Naive B cell (primary cell): ENCODE results near the gene ANKRD13D. TPM values are rescaled to one million over a fixed set of nuclear protein-coding genes. Genes with fewer than 3 reads are reported as not detected.

Experiments
- ATAC-seq, 2 donors: fragments of 150-1000 bp; cut with Tn5 transposase; 2 replicates each; pipeline ENCODE4 v1.10.0; 2021; ENCODE audit warnings: low read depth in 2 of 2, mild to moderate bottlenecking in 2 of 2, moderate library complexity in 2 of 2
- DNase-seq: peaks from one replicate; pipeline ENCODE4 v3.0.0; 2022
- H3K27ac Mint-ChIP-seq, 6 donors: one replicate each; pipeline ENCODE4 v1.8.0; 2020 to 2022; ENCODE audit warnings: mild to moderate bottlenecking in 6 of 6, mixed read lengths in 6 of 6, moderate library complexity in 5 of 6, inconsistent platforms in 2 of 6
- H3K27me3 Mint-ChIP-seq, 3 donors: one replicate each; pipeline ENCODE4 v1.8.0; 2021 to 2022; ENCODE audit warnings: mixed read lengths in 3 of 3, mild to moderate bottlenecking in 1 of 3
- H3K36me3 Mint-ChIP-seq, 2 donors: one replicate each; pipeline ENCODE4 v1.8.0; 2020 to 2022; ENCODE audit warnings: mixed read lengths in 2 of 2, inconsistent platforms in 1 of 2, mild to moderate bottlenecking in 1 of 2
- H3K4me1 Mint-ChIP-seq, 3 donors: one replicate each; pipeline ENCODE4 v1.8.0; 2020 to 2022; ENCODE audit warnings: mixed read lengths in 3 of 3, inconsistent platforms in 1 of 3, mild to moderate bottlenecking in 1 of 3, moderate library complexity in 1 of 3
- H3K4me3 Mint-ChIP-seq, 8 donors: one replicate each; pipeline ENCODE4 v1.8.0; 2020 to 2022; ENCODE audit warnings: mild to moderate bottlenecking in 8 of 8, mixed read lengths in 8 of 8, moderate library complexity in 8 of 8, inconsistent platforms in 2 of 8
- H3K9me3 Mint-ChIP-seq, 7 donors: one replicate each; pipeline ENCODE4 v1.8.0; 2020 to 2022; ENCODE audit warnings: mixed read lengths in 7 of 7, mild to moderate bottlenecking in 5 of 7, inconsistent platforms in 2 of 7, moderate library complexity in 1 of 7
- polyA plus RNA-seq, 6 donors: library from polyadenylated mRNA; unstranded; fragments of 300-500 nt; fragmentation: Illumina TruSeq; gene quantifications; one replicate each; pipeline ENCODE4 v1.2.3, GENCODE V29; 2021; ENCODE audit warnings: low read depth in 6 of 6

ANKRD13D gene
- polyA plus RNA-seq, 6 donors from 2014 or later, result 3.5 to 18.4 (median 8.4) TPM

DNA sequence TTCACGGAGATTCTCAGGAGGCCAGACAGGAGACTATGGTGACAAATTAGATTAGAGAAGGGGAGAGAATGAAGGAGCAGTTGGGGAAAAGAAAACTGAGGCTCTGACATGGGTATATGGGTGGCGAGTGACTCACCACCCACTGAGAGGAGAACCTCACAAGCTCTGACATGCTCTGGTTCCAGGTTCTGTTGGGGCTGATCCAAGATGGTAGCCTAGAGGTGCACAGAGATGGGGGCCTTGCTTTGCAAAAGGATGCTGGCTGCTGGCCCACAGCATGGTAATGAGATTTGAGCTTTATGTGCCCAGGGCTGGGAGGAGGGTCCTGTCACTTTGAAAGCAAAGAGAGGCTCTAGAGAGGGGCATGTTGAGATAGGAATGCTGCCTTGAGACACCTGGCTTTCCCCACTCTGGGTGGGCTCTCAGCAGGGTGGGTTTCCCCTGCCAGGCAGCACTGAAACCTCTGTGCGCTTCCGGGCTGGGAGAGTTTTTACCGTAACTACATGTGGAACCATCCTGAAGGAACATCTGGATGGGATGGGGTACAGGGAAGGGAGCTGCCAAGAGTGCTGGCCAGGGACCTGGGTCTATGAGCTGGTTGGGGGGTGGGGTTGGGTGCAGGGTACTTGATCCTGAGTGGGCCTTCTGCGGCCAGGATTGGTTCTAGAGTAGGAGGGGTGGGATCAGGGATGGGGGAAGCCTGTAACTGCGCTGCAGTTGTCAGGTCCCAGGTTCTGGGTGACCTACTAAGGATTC is 24.0 kb upstream of the ANKRD13D start:
- peak overlapping the region; percentile 55 to 99 (median 84) for H3K4me3 Mint-ChIP-seq
- H3K9me3 Mint-ChIP-seq, result no peaks in the 10 kb centered on the region
- H3K36me3 Mint-ChIP-seq, result peaks cover 5 to 13% of the 10 kb centered on the region in 2 donors
- peak overlapping the region in 5 of 6 donors; percentile 43 to 96 (median 77) for H3K27ac Mint-ChIP-seq
- no peak for DNase-seq
- peaks cover 0 to 7% (median 4%) of the 10 kb centered on the region in 3 donors for H3K27me3 Mint-ChIP-seq
- no peak for ATAC-seq
- peaks cover 42 to 73% (median 63%) of the 10 kb centered on the region in 3 donors for H3K4me1 Mint-ChIP-seq

DNA sequence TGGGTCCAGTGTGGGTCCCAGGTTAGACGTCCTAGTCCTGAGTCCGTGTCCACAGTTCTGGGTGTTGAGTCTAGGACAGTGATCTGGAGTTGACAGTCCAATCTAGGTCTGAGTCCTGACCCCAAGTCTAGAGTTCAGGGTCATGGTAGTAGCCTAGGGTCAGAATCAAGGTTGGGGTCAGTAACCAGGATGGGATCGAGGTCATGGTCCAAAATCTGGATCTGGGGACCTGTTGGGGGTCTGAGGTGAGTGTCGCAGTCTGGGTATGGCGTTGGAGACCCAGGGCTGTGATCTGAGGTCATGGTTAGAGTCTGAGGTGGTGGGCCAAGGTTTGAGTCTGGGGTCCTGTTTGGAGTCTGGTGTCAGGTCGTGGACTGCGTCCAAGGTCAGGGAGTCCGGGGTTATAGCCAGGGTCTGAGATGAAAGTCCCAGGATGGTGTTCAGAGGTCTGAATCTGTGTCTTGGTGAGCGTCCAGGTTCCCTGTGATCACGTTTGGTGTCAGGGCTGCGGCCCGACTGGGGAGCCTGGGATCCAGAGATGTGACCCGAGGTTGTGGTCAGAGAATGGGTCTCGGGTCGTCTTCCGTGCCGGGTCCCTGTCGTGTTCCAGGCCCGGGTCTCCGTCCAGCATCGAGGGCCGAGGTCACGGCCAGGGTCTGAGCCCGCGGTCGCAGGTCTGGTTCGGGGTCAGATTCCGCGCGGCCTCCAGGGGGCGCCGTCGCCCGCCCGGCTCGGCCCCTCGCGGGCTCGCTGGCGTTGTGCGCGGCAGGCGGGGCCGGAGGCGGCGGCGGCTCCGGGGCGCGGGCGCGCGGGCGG is 23.3 kb upstream of the ANKRD13D start:
- Mint-ChIP-seq H3K27ac (peak overlapping the region in 5 of 6 donors; percentile 78 to 96 (median 94)), H3K4me3 (peak overlapping the region; percentile 71 to 99 (median 89)), H3K36me3 (peaks cover 5 to 13% of the 10 kb centered on the region in 2 donors)

DNA sequence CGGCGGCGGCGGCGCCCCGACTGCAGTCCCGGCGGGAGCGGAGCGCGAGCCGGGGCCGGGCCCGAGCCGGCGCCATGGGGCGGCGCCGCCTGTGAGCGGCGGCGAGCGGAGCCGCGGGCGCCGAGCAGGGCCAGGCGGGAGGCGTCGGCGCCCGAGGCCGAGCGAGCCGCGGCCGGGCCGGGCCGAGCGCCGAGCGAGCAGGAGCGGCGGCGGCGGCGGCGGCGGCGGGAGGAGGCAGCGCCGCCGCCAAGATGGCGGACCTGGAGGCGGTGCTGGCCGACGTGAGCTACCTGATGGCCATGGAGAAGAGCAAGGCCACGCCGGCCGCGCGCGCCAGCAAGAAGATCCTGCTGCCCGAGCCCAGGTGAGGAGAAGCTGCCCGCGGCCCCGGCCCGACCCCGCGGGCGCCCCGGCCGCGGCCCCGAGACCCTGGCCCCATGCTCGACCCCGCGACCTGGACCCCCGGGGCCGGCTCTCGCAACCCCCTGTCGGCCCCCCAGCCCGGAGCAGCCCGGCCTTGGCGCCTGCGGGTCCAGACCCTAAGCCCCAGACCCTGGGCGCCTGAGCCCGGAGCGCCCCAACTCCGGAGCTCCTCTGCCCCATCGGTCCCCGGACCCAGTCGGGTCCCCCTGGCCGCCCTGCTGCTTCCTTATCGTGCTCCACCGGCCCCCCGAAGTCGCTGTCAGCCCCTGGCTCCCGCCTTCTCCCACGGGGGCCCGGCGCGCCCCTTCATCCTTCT is 22.5 kb upstream of the ANKRD13D start, which contains the start of gene GRK2:
Gene GRK2 (plus strand): TSS at position 25 of the 739 bp plus-strand sequence. CDS start 227 bp downstream, at position 252.
- Mint-ChIP-seq H3K27me3 (peaks cover 0 to 7% (median 4%) of the 10 kb centered on the region in 3 donors), H3K4me1 (peaks cover 58 to 81% (median 72%) of the 10 kb centered on the region in 3 donors), H3K36me3 (peaks cover 5 to 13% of the 10 kb centered on the region in 2 donors), H3K27ac (peak within 1 kb of the TSS; percentile 88 to 99 (median 96)), H3K9me3 (no peaks in the 10 kb centered on the region), H3K4me3 (peak within 1 kb of the TSS; percentile 95 to 100 (median 97))
- DNase-seq (no peak), ATAC-seq (peak; percentile 44 to 45)

More for the DNA sequence above, 23.3 kb upstream of the ANKRD13D start:
- no peaks in the 10 kb centered on the region for H3K9me3 Mint-ChIP-seq
- DNase-seq (peak; percentile 83), ATAC-seq (peak; percentile 59 to 68)
- peaks cover 50 to 78% (median 70%) of the 10 kb centered on the region in 3 donors for H3K4me1 Mint-ChIP-seq
- peaks cover 0 to 7% (median 4%) of the 10 kb centered on the region in 3 donors for H3K27me3 Mint-ChIP-seq

DNA sequence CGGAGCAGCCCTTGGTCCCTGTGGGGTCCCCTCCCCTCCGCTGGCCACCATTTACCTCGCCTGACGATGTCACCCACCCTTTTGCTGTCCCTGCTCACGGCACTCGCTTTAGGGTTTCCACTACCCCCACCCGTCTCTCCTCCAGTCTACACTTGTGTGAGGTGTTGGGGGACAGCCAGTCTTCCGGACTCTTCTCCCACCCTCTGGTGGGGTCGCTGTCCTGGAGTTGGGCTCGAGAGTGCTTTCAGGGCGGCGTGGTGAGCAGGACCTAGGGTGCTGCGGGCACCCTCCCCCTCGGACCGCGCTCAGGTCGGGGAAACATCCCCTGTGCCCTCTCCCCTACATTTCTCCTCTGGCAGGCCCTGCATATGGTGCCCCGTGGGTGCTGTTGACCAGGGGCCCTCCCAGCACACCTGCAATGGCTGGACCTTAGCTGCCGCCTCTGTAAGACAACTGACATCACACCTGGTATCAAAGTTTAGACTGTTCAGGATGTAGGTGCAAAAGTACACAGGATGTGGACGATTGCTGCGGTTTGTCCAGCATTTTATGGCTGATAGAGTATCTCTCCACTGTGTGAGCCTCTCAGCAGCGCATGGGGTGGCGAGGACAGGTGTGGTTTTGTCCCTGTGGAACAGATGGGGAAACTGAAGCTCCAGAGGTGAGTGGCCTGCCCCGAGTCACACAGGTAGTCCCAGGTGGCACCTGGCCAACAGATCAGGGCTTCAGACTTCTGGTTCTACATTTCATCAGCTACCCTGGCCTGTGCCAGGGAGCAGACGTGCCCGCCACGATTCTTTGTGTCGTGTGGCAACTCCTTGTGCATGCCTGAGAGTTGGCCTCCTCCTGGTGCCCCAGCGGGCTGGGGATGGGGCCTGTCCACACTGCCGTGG is 21.7 kb upstream of the ANKRD13D start:
- peaks cover 5 to 13% of the 10 kb centered on the region in 2 donors for H3K36me3 Mint-ChIP-seq
- no peak for DNase-seq
- H3K4me3 Mint-ChIP-seq, result peak overlapping the region; percentile 95 to 100 (median 97)

DNA sequence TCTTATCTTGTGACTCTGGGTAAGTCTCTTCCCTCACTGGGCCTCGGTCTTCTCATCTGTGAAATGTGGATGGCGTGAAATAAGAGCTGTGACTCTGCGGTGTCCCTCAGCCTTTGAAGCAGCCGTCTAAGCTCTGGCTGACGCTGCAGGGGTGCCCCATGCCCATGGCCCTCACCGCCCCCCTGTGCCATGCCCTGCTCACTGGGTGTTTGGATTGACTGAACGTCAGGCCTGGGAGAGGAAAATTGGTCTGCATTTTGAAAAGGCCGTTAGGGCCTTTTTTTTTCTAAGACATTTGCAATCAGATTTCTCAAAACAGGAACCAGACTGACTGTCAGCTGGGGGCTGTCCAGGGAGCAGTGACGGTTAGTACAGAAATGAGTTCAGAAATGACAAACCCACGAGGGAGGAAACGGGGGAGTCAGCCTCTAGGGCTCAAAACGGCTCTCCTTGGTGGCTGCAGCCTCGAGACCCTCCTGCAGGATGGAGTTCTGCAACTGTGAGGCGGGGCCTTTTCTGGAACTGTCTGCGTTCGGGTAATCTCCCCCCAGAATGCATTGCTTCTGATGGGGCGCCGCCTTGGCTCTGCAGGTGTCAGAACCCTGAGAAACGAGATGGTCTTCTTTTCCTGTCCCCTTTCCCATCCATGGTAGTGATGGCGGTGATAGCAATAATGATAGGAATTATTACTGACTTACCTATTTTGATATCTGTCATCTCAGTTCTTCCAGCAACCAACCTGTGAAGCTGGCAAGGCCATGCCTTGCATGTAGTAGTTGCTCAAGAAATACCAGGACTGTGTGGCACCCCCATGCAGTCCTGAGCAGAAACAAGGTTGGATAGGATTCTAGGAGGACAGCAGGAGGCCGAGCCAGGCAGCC is 20.8 kb upstream of the ANKRD13D start:
- DNase-seq (peak; percentile 77), ATAC-seq (peak; percentile 58 to 61)
- H3K27me3 Mint-ChIP-seq, result no peaks in the 10 kb centered on the region
- peak overlapping the region; percentile 95 to 100 (median 97) for H3K4me3 Mint-ChIP-seq
- peaks cover 55 to 82% (median 74%) of the 10 kb centered on the region in 3 donors for H3K4me1 Mint-ChIP-seq
- H3K9me3 Mint-ChIP-seq, result no peaks in the 10 kb centered on the region
- H3K36me3 Mint-ChIP-seq, result peaks cover 5 to 13% of the 10 kb centered on the region in 2 donors
- H3K27ac Mint-ChIP-seq, result peak overlapping the region; percentile 88 to 99 (median 97)

More for the DNA sequence above, 21.7 kb upstream of the ANKRD13D start:
- Mint-ChIP-seq H3K27ac (peak overlapping the region; percentile 88 to 99 (median 97)), H3K4me1 (peaks cover 59 to 82% (median 74%) of the 10 kb centered on the region in 3 donors), H3K27me3 (no peaks in the 10 kb centered on the region), H3K9me3 (no peaks in the 10 kb centered on the region)
- no peak for ATAC-seq

DNA sequence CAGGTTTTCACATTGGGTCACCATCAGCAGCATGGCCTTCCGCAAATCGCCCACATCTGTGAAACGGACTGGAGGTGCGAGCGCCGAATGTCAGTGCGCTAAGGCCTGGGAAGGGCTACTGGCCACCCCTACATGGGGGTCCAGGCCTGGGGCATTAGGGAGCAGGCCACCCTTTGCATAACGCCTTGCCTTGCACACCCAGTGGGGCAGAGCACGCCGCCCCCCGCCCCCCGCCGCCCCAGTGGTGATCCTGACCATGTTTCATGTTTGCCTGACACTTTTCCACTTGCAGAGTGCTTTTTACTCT is 20.2 kb upstream of the ANKRD13D start:
- Mint-ChIP-seq H3K4me1 (peaks cover 59 to 87% (median 75%) of the 10 kb centered on the region in 3 donors), H3K27ac (peak overlapping the region in 5 of 6 donors; percentile 44 to 98 (median 96)), H3K9me3 (no peaks in the 10 kb centered on the region), H3K36me3 (peaks cover 5 to 13% of the 10 kb centered on the region in 2 donors), H3K27me3 (no peaks in the 10 kb centered on the region), H3K4me3 (peak overlapping the region; percentile 95 to 100 (median 97))
- DNase-seq (no peak), ATAC-seq (no peak)

DNA sequence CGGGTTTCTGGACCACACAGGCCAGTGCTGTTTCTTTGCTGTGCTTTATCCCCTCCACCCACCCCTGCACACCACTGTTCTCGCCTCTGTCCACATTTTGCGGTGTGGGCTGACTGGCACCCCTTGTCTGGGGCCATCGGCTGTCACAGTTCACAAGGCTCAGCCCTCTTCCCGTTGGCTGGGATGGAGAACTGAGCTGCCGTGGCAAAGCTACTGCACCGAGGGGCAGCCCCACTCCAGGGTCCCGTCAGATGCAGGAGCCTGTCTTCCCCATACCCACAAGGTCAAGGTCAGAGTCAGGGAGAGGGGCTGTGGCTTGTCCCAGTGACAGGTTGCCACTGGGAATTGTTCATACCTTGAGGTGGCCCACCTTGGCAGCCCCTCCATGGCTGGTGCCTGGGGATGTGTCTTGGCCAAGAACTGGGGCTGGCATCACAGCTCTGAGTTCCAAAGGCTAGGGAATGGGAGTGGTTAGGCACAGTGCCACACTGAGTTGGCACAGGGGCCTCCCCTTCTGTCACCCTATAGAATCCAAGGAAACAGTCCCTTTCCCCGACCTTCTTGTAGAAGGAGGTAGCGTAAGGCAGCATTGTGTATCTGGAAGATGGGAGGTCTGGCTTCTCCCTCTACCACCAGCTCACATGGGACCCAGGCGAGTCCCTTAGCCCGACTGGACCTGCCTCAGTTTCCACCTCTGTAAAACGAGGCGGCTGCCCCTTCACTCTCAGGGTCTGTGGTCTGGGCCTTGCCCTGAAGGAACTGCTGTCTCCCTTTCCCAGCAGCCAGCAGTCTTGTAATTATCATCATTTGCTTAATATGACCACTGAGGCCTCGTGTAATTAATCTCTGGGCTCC is 19.5 kb upstream of the ANKRD13D start:
- Mint-ChIP-seq H3K27me3 (no peaks in the 10 kb centered on the region), H3K27ac (peak overlapping the region; percentile 89 to 96 (median 92)), H3K36me3 (peaks cover 5 to 13% of the 10 kb centered on the region in 2 donors), H3K4me3 (peak overlapping the region; percentile 87 to 100 (median 96)), H3K9me3 (no peaks in the 10 kb centered on the region), H3K4me1 (peaks cover 61 to 87% (median 78%) of the 10 kb centered on the region in 3 donors)
- ATAC-seq (no peak), DNase-seq (no peak)

DNA sequence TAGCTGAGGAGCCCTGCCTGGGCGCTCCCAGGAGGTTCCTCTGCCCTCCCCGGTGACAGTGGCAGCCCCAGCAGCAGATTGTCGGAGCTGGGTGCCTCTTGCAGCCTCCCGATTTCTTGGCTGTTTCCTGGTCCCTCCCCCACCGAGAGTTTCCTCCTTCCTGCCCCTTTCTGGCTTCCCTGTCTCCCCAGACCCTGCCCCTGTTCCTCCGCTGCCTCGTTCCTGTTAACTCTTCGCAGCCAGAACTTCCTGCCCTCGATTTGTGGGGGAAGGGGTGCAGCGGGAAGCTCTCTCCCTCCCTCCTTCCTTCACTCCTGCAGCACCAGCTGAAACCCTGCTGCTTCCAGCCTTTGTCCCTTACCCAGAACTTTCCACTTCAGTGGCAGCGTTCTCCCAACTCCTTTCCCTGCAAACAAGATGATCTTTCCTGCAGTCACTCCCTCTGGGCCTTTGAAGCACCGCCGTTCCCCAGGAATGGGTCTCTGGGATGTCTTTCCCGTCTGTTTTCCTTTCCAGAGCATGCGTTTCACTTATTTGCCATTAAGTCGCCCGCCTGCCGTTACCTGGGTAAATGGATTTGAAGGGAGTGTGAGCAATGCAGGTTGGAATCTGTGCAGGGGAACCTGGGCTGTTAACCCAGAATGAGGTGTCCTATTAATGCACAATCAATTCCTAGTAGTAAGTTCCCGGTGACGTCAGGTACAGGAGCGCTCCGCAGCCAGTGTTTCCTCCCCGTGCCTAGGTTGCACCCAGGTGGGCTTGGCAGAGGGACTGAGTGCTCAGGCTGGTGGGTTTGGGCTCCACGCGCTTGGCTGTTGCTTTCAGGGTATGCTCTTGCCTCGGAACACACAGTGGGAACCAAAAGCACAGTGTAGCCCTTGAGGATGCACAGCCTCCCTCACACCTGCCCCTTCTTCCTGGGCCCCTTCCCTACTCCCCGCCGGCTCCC is 18.6 kb upstream of the ANKRD13D start:
- no peak for DNase-seq
- no peaks in the 10 kb centered on the region for H3K9me3 Mint-ChIP-seq
- no peaks in the 10 kb centered on the region for H3K27me3 Mint-ChIP-seq

DNA sequence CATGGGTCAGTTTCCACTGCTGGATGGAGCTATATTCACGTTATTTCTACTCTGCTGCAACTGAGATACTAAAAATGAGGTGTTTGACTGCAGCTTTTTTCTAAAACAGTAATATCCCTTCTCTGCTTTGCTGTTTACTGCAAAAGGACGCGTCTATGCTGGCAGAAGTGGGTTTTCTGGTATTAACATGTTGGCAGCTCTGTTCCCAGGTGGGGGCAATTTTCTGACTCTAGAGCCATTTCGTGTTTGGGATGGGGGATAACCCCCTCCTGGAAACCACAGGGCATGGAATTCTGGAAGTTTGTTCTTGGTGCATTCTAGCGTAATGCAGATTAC is 17.9 kb upstream of the ANKRD13D start:
- Mint-ChIP-seq H3K27me3 (no peaks in the 10 kb centered on the region), H3K27ac (peak overlapping the region; percentile 67 to 94 (median 90)), H3K36me3 (peaks cover 5 to 13% of the 10 kb centered on the region in 2 donors), H3K9me3 (no peaks in the 10 kb centered on the region), H3K4me3 (peak overlapping the region; percentile 87 to 100 (median 96)), H3K4me1 (peaks cover 64 to 90% (median 83%) of the 10 kb centered on the region in 3 donors)
- no peak for DNase-seq
- no peak for ATAC-seq

More for the DNA sequence above, 18.6 kb upstream of the ANKRD13D start:
- Mint-ChIP-seq H3K4me3 (peak overlapping the region; percentile 87 to 100 (median 96)), H3K36me3 (peaks cover 5 to 13% of the 10 kb centered on the region in 2 donors), H3K27ac (peak overlapping the region; percentile 89 to 96 (median 92)), H3K4me1 (peaks cover 61 to 89% (median 81%) of the 10 kb centered on the region in 3 donors)
- ATAC-seq, result no peak
